HTERT RPE-1 (cell line): Measurements from ENCODE around the gene EIF4E2.

ENCODE experiments used
- in situ Hi-C: fragments of 300-500 bp; cut with MboI; formaldehyde crosslinking; loops from 4 replicates; pipeline ENCODE4 v1.14.3; 2020; ENCODE audit warnings: low sequenced_read_pairs

The EIF4E2 gene

DNA sequence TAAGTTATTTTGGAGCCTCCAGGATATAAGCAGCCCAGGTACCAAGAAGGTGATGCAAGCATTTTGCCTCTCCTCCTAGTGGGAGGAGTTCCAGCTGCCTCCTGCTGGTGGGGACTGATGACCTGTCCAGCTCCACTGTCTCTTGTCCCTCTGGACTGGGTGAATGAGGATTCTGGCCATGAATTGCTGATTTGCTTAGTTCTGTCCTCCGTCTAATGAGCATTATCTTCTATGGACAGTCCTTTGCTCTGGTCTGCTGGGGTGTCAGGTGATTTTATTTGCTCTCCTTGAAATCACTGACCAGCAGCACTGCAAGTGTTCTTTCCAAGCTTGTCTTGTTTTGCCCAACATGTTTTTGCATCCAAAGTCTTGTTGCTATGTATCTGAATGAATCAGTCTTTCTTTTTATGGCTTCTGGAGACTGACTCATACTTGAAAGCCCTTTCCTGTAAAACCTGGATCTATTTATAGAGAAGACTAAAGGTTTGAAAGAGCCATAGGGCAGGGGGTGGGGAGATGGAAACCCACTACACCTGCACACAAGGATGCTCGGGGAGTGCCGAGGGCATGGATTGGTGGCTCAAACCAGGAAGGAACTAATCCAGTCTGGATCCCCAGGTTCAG, 42.4 kb downstream of the EIF4E2 start:
- in situ Hi-C loops = no loop called here

DNA sequence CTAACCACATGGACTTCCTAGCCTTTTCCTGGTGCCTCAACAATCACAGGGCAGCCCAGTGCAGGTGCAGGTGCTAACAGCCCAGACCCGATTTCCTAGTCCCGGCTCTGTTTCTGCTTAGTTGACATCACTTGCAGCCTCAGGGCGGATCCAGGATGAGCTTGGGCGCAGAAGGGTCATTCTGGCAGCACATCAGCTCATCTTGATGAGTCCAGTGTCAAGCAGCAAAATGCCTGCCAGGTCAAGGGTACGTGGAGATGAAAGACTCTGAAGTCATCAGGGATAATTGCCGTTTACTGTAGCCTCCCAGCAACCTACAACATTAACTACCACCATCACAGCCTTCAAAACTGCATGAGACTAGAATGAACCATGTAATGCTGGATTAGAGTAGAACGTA, 43.5 kb downstream of the EIF4E2 start:
- in situ Hi-C loops = no loop called here

DNA sequence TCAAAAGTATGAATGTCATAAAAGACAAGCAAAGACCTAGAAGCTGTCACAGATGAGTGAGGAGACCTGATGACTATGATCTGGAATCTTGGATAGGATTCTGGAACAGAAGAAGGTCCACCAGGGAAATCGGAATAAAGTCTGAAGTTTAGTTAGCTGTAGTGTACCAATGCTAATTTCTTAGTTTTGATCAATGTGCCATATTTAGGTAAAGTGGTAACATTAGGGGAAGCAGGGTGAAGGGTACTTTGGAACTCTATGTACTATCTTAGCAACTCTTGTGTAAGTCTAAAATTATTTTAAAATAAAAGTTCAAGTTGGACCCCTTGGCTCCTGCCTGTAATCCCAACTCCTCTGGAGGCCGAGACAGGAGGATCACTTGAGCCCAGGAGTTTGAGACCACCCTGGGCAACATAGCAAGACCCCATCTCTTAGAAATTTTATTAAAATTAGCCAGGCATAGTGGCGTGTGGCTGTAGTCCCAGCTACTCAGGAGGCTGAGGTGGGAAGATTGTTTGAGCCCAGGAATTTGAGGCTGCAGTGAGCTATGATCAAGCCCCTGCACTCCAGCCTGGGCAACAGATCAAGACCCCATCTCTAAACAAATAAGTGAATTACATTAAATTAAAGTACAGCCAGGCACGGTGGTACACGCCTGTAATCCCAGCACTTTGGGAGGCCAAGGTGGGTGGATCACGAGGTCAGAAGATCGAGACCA, 47.0 kb downstream of the EIF4E2 start:
- in situ Hi-C loops = no loop called here

DNA sequence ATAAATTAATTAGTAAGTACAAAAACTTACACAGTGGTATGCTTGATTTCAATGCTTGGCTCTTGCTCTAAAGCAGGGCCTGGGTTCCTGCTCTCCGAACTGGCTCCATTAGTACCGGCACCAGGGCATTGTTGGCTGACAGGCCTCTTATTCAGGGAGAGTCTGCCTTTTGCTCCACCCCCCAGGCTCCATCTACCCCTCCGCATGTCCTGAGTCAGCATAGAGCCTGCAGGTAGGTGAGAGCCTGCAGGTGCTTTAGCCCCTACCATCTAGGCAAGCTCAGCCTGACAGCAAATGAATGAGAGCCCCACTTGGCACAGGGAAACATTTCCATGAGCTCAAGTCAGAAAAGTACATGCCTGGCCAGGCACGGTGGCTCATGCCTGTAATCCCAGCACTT, 47.8 kb downstream of the EIF4E2 start:
- in situ Hi-C loops = no loop called here

GRCh38 chr2:232600053-232600773, 49.7 kb downstream of the EIF4E2 start:
- in situ Hi-C loops = no loop called here

GRCh38 chr2:232603283-232603682, 52.8 kb downstream of the EIF4E2 start:
- in situ Hi-C loops = no loop called here

DNA sequence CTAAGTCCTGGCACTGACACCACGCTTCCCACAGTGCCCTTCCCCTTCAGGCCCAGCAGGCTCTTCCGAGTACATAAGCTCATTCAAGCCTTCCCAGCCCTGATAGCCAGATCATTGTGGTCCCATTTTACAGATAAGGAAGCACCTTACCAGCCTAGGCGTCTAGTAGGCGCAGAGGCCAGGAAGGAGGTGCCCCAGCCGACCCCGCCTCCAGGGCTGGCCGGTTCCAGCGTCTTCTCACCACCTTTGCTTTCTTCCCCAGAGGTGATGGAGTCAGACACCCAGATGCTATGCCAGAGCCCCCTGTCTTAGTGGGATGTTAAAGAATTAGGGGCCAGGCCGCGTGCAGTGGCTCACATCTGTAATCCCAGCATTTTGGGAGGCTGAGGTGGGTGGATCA, 54.0 kb downstream of the EIF4E2 start:
- in situ Hi-C loops = no loop called here

GRCh38 chr2:232607011-232607410, 56.5 kb downstream of the EIF4E2 start:
- in situ Hi-C loops = no loop called here

- in situ Hi-C loops = no loop called here
These were observed 59.1 kb downstream of the EIF4E2 start for GRCh38 chr2:232609607-232610006.

GRCh38 chr2:232610081-232610480, 59.6 kb downstream of the EIF4E2 start:
- in situ Hi-C loops = no loop called here

DNA sequence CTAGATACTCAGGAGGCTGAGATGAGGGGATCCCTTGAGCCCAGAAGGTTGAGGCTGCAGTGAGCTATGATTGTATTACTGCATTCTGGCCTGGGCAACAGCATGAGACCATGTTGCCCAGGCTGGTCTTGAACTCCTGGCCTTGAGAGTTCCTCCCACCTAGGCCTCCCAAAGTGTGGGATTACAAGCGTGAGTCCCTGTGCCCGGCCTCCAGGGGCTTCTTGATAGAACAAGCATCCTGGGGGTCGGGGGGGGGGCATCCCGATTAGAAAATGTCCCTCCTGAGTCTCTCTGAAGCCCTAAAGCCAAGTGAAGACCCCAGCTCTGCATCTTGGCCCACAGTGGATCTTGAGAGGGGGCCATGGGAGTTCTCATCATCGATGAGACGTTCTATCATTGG, 60.6 kb downstream of the EIF4E2 start:
- in situ Hi-C loops = no loop called here

DNA sequence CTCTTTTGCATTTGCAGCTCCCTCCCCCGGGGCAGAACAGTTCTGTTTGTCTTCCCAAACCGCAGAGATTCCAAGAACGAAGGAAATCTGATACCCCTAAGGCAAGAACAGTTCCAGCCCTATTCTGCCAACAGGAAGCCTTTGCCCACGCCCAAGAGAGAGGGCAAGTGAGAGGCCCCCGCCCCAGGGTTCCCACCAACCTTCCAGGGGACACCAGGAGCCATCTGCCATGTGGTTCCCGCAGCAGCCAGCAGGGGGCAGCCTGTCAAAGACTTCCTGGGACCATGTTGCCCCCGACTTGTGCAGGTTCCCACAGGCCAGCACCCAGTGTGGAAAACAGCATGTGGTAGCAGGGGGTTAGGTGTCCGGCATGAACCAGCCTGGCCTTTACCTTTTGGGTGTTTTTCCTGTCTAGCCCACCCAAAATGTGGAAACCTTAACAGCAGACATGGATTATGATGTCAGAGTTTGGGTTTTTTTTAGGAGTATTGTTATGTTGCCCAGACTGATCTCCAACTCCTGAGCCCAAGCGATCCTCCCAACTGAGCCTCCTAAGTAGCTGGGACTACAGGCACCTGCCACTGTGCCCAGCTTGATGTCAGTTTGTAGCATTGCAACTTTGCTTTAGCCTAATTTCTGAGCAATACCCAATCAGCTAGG, 61.2 kb downstream of the EIF4E2 start:
- in situ Hi-C loops = no loop called here

GRCh38 chr2:232613538-232614134, 63.1 kb downstream of the EIF4E2 start:
- in situ Hi-C loops = no loop called here

- in situ Hi-C loops = no loop called here
These were observed 64.8 kb downstream of the EIF4E2 start for GRCh38 chr2:232615339-232615738.
